ENCODE measurements around the gene MTMR12. TPM values are rescaled to one million over a fixed set of nuclear protein-coding genes. Genes with fewer than 3 reads are reported as not detected.
A peak's percentile ranks its signal among the peaks of the same experiment; 100 is the strongest.
"Not testable (repeated sequence)": the region's sequence is repeated elsewhere in the genome, so short reads cannot be mapped to it uniquely, and the experiment has no call there.

The MTMR12 gene
- total RNA-seq, 1 donor: 17.1 TPM

DNA sequence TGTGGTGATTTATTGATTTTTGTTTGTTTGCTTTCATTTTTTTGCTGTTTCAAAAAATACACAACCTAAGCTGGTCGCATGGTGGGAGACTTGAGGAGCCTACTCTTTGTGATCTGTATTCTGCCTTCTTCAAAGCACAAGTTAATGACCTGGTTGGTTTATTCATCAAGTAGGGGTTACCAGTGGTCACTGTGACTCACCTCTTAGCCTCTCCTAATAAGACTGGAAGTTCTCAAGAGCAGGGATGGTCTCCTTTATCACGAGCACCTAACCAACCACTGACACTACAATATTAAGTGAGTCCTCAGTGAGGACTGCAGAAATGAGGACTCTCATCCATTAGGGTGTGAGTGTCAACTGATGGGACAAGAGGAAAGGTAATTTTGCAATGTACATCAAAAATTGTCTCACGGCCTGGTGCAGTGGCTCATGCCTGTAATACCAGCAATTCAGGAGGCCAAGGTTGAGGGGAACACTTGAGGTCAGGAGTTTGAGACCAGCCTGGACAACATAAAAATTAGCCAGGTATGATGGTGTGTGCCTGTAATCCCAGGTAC, 13.6 kb upstream of the MTMR12 start:
- TF ChIP-seq, protein P1, sequence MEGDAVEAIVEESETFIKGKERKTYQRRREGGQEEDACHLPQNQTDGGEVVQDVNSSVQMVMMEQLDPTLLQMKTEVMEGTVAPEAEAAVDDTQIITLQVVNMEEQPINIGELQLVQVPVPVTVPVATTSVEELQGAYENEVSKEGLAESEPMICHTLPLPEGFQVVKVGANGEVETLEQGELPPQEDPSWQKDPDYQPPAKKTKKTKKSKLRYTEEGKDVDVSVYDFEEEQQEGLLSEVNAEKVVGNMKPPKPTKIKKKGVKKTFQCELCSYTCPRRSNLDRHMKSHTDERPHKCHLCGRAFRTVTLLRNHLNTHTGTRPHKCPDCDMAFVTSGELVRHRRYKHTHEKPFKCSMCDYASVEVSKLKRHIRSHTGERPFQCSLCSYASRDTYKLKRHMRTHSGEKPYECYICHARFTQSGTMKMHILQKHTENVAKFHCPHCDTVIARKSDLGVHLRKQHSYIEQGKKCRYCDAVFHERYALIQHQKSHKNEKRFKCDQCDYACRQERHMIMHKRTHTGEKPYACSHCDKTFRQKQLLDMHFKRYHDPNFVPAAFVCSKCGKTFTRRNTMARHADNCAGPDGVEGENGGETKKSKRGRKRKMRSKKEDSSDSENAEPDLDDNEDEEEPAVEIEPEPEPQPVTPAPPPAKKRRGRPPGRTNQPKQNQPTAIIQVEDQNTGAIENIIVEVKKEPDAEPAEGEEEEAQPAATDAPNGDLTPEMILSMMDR (IDR thresholded peaks at IDR 0.05; ENCODE audit: insufficient read depth, low read length): no peak
- peak; percentile 4 for DNase-seq (ENCODE audit: low read depth)
- H3K4me3 ChIP-seq (ENCODE audit: low read depth, low read length): no peak overlapping the region

DNA sequence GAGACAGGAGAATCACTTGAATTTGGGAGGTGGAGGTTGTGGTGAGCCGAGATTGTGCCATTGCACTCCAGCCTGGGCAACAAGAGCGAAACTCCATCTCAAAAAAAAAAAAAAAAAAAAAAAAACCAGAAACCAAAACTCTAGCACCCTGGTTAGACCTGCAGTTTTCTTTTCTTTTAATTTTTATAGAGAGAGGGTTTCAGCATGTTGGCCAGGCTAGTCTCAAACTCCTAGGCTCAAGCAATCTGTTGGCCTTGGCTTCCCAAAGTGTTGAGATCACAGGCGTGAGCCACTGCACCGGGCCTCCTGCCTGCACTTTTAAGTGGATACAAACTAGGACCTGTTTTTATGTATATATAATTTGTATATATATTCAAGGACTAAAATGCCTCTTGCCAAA, 12.9 kb upstream of the MTMR12 start:
- DNase-seq (ENCODE audit: low read depth): no peak
- TF ChIP-seq, protein P1 (IDR thresholded peaks at IDR 0.05; ENCODE audit: insufficient read depth, low read length): no peak

DNA sequence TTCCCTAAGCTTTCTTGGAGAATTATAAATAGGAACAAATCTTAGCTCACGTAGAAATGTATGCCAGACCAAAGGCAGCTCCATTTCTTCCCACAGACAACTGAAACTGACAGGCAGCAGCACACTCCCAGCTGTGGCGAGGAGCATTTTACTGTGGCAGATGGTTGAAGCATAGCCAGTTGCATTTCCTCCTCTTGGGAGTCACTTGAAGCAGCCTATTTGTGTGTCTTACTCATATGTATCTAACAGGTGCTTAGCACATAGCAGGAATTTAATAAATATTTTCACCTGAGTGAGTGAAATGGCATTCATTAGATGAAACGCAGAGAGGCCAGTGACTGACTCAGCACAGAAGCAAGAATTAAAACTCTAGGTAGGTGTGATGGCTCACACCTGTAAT, 12.3 kb upstream of the MTMR12 start:
- no peak overlapping the region for H3K4me3 ChIP-seq (ENCODE audit: low read depth, low read length)
- DNase-seq (ENCODE audit: low read depth): peak; percentile 31
- TF ChIP-seq, protein P1 (IDR thresholded peaks at IDR 0.05; ENCODE audit: insufficient read depth, low read length): no peak

More for the DNA sequence above, 12.9 kb upstream of the MTMR12 start:
- no peak overlapping the region for H3K4me3 ChIP-seq (ENCODE audit: low read depth, low read length)

GRCh38 chr5:32323741-32324140, 11.0 kb upstream of the MTMR12 start:
- no peak for DNase-seq (ENCODE audit: low read depth)
- TF ChIP-seq, protein P1 (IDR thresholded peaks at IDR 0.05; ENCODE audit: insufficient read depth, low read length): no peak

DNA sequence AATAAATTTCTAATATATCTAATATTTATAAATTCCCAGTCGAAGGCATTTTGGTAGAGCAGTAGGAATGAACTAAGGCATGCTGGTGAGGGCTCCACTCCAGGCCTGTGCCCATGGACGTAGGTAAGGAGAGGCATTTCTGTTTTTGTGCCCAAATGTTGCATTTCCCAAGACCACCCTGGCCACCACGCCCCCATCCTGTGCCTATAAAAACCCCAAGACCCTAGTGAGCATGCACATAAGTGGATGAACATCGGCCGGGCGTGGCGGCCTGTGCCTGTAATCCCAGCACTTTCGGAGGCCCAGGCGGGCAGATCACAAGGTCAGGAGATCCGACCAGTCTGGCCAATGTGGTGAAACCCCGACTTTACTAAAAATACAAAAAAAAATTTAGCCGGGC, 10.1 kb upstream of the MTMR12 start:
- H3K4me3 ChIP-seq (ENCODE audit: low read depth, low read length): no peak overlapping the region
- TF ChIP-seq, protein P1 (IDR thresholded peaks at IDR 0.05; ENCODE audit: insufficient read depth, low read length): no peak
- no peak for DNase-seq (ENCODE audit: low read depth)

More at GRCh38 chr5:32323741-32324140, 11.0 kb upstream of the MTMR12 start:
- H3K4me3 ChIP-seq (ENCODE audit: low read depth, low read length): no peak overlapping the region

DNA sequence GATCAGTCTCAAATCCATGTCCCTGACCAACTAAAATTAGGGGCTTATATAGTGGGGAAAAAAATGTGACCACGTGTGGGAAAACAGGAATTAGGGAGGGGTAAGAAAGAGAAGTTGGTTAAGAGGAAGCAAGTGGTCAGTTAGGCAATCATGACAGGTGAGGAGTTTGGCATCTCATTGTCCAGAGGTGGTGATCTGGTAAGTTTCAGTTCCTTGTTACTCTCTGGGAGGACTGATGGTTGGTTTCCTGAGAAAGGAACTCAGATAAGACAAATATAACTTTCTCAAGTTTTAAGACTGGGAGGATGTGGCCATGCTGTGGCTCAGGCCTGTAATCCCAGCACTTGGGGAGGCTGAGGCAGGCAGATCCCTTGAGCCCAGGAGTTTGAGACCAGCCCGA, 9.0 kb upstream of the MTMR12 start:
- not testable (repeated sequence) for DNase-seq (ENCODE audit: low read depth); H3K4me3 ChIP-seq (ENCODE audit: low read depth, low read length)

DNA sequence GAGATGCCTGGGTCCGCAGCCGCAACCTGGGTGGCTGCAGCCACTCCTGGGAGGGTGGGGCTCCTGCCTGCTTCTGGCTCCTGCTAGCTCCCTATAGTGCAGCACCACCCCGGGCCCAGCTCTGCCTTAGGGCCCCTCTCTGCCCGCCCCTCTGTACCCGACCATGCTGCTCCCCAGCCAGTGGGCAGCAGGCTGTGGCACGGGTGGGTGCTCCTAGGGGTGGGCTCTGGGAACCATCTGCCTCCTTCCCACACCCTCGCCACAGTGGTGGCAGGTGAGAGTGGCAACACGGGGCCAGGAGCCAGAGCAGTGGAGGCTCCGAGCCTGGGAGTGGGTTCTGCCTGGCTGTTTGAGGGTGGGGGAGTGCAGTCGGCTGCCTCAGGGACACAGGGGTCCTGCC, 7.8 kb upstream of the MTMR12 start:
- TF ChIP-seq, protein P1 (IDR thresholded peaks at IDR 0.05; ENCODE audit: insufficient read depth, low read length): no peak
- H3K4me3 ChIP-seq (ENCODE audit: low read depth, low read length): no peak overlapping the region
- DNase-seq (ENCODE audit: low read depth): no peak

Data from fibroblast of the aortic adventitia (primary cell).